ENCODE results near the gene PHLDB2. TPM values are rescaled to one million over a fixed set of nuclear protein-coding genes. Genes with fewer than 3 reads are reported as not detected.
A peak's percentile ranks its signal among the peaks of the same experiment; 100 is the strongest.

PHLDB2 gene
- total and polyA plus RNA-seq, 9 donors = 52.4 to 83.6 (median 63.8) TPM

GRCh38 chr3:111859974-111860859 is 1.2 kb downstream of the PHLDB2 start:
- Histone ChIP-seq H3K4me1 (ENCODE audit: control insufficient read depth, insufficient read depth, low read length) (peaks cover 18% of the 10 kb centered on the region), H3K9me3 (replicated peaks; ENCODE audit: control insufficient read depth, low read depth, low read length) (no peaks in the 10 kb centered on the region), H3K27ac (ENCODE audit: low read length) (peak overlapping the region; percentile 93), H3K27me3 (ENCODE audit: control insufficient read depth, insufficient read depth, low read length) (no peaks in the 10 kb centered on the region), H3K4me3 (ENCODE audit: low read length) (peak overlapping the region; percentile 68), H3K36me3 (ENCODE audit: control insufficient read depth, insufficient read depth, low read length) (no peaks in the 10 kb centered on the region)
- 0% methylated on average over 16 of the region's 35 CpGs for WGBS (ENCODE audit: insufficient coverage)
- DNase-seq = peak; percentile 95

- 40% methylated on average over 1 of the region's 7 CpGs for WGBS (ENCODE audit: insufficient coverage)
- peak overlapping the region; percentile 68 for H3K4me3 ChIP-seq (ENCODE audit: low read length)
- peak; percentile 64 for DNase-seq
- no peaks in the 10 kb centered on the region for H3K9me3 ChIP-seq (replicated peaks; ENCODE audit: control insufficient read depth, low read depth, low read length)
- peak overlapping the region; percentile 93 for H3K27ac ChIP-seq (ENCODE audit: low read length)
- H3K36me3 ChIP-seq (ENCODE audit: control insufficient read depth, insufficient read depth, low read length) = no peaks in the 10 kb centered on the region
- no peaks in the 10 kb centered on the region for H3K27me3 ChIP-seq (ENCODE audit: control insufficient read depth, insufficient read depth, low read length)
- peaks cover 18% of the 10 kb centered on the region for H3K4me1 ChIP-seq (ENCODE audit: control insufficient read depth, insufficient read depth, low read length)
Measured at GRCh38 chr3:111861391-111861790, 2.3 kb downstream of the PHLDB2 start.

GRCh38 chr3:111862415-111862814 is 3.4 kb downstream of the PHLDB2 start:
- Histone ChIP-seq H3K27me3 (ENCODE audit: control insufficient read depth, insufficient read depth, low read length) (no peaks in the 10 kb centered on the region), H3K4me1 (ENCODE audit: control insufficient read depth, insufficient read depth, low read length) (peaks cover 18% of the 10 kb centered on the region), H3K36me3 (ENCODE audit: control insufficient read depth, insufficient read depth, low read length) (no peaks in the 10 kb centered on the region), H3K4me3 (ENCODE audit: low read length) (no peak overlapping the region), H3K9me3 (replicated peaks; ENCODE audit: control insufficient read depth, low read depth, low read length) (no peaks in the 10 kb centered on the region), H3K27ac (ENCODE audit: low read length) (peak overlapping the region; percentile 93)
- DNase-seq = no peak
- WGBS (ENCODE audit: insufficient coverage) = no CpG with 5 or more reads among the region's 5 CpGs

- no peak for DNase-seq
- Histone ChIP-seq H3K9me3 (replicated peaks; ENCODE audit: control insufficient read depth, low read depth, low read length) (no peaks in the 10 kb centered on the region), H3K36me3 (ENCODE audit: control insufficient read depth, insufficient read depth, low read length) (no peaks in the 10 kb centered on the region), H3K4me3 (ENCODE audit: low read length) (no peak overlapping the region), H3K27ac (ENCODE audit: low read length) (no peak overlapping the region), H3K4me1 (ENCODE audit: control insufficient read depth, insufficient read depth, low read length) (peaks cover 18% of the 10 kb centered on the region), H3K27me3 (ENCODE audit: control insufficient read depth, insufficient read depth, low read length) (no peaks in the 10 kb centered on the region)
- 62% methylated on average over 3 of the region's 3 CpGs for WGBS (ENCODE audit: insufficient coverage)
Measured at GRCh38 chr3:111862974-111863373, 3.9 kb downstream of the PHLDB2 start.

- H3K36me3 ChIP-seq (ENCODE audit: control insufficient read depth, insufficient read depth, low read length) = no peaks in the 10 kb centered on the region
- H3K27me3 ChIP-seq (ENCODE audit: control insufficient read depth, insufficient read depth, low read length) = no peaks in the 10 kb centered on the region
- peak overlapping the region; percentile 70 for H3K27ac ChIP-seq (ENCODE audit: low read length)
- no peaks in the 10 kb centered on the region for H3K9me3 ChIP-seq (replicated peaks; ENCODE audit: control insufficient read depth, low read depth, low read length)
- H3K4me1 ChIP-seq (ENCODE audit: control insufficient read depth, insufficient read depth, low read length) = peaks cover 15% of the 10 kb centered on the region
- no CpG with 5 or more reads among the region's 2 CpGs for WGBS (ENCODE audit: insufficient coverage)
- DNase-seq = peak; percentile 53
- H3K4me3 ChIP-seq (ENCODE audit: low read length) = no peak overlapping the region
Measured at GRCh38 chr3:111863942-111864694, 5.1 kb downstream of the PHLDB2 start.

- H3K27ac ChIP-seq (ENCODE audit: low read length) = peak overlapping the region; percentile 70
- H3K4me3 ChIP-seq (ENCODE audit: low read length) = no peak overlapping the region
- WGBS (ENCODE audit: insufficient coverage) = 61% methylated on average over 3 of the region's 6 CpGs
Measured at GRCh38 chr3:111864821-111865656, 6.0 kb downstream of the PHLDB2 start.

GRCh38 chr3:111867889-111868426 is 8.9 kb downstream of the PHLDB2 start:
- Histone ChIP-seq H3K27ac (ENCODE audit: low read length) (no peak overlapping the region), H3K4me1 (ENCODE audit: control insufficient read depth, insufficient read depth, low read length) (peaks cover 4% of the 10 kb centered on the region), H3K36me3 (ENCODE audit: control insufficient read depth, insufficient read depth, low read length) (peaks cover 2% of the 10 kb centered on the region), H3K9me3 (replicated peaks; ENCODE audit: control insufficient read depth, low read depth, low read length) (no peaks in the 10 kb centered on the region), H3K27me3 (ENCODE audit: control insufficient read depth, insufficient read depth, low read length) (no peaks in the 10 kb centered on the region), H3K4me3 (ENCODE audit: low read length) (no peak overlapping the region)
- WGBS (ENCODE audit: insufficient coverage) = 98% methylated on average over 4 of the region's 7 CpGs
- no peak for DNase-seq

More at GRCh38 chr3:111864821-111865656, 6.0 kb downstream of the PHLDB2 start:
- H3K9me3 ChIP-seq (replicated peaks; ENCODE audit: control insufficient read depth, low read depth, low read length) = no peaks in the 10 kb centered on the region
- no peaks in the 10 kb centered on the region for H3K27me3 ChIP-seq (ENCODE audit: control insufficient read depth, insufficient read depth, low read length)
- peaks cover 2% of the 10 kb centered on the region for H3K36me3 ChIP-seq (ENCODE audit: control insufficient read depth, insufficient read depth, low read length)
- DNase-seq = peak; percentile 74
- peaks cover 15% of the 10 kb centered on the region for H3K4me1 ChIP-seq (ENCODE audit: control insufficient read depth, insufficient read depth, low read length)

- Histone ChIP-seq H3K9me3 (replicated peaks; ENCODE audit: control insufficient read depth, low read depth, low read length) (no peaks in the 10 kb centered on the region), H3K27me3 (ENCODE audit: control insufficient read depth, insufficient read depth, low read length) (no peaks in the 10 kb centered on the region), H3K36me3 (ENCODE audit: control insufficient read depth, insufficient read depth, low read length) (peaks cover 2% of the 10 kb centered on the region), H3K4me3 (ENCODE audit: low read length) (no peak overlapping the region), H3K4me1 (ENCODE audit: control insufficient read depth, insufficient read depth, low read length) (no peaks in the 10 kb centered on the region), H3K27ac (ENCODE audit: low read length) (no peak overlapping the region)
- no peak for DNase-seq
- no CpG with 5 or more reads among the region's 3 CpGs for WGBS (ENCODE audit: insufficient coverage)
Measured at GRCh38 chr3:111870620-111871019, 11.6 kb downstream of the PHLDB2 start.

GRCh38 chr3:111871809-111872623 is 13.0 kb downstream of the PHLDB2 start:
- no peaks in the 10 kb centered on the region for H3K4me1 ChIP-seq (ENCODE audit: control insufficient read depth, insufficient read depth, low read length)
- no peak overlapping the region for H3K27ac ChIP-seq (ENCODE audit: low read length)
- no peaks in the 10 kb centered on the region for H3K27me3 ChIP-seq (ENCODE audit: control insufficient read depth, insufficient read depth, low read length)
- peaks cover 2% of the 10 kb centered on the region for H3K36me3 ChIP-seq (ENCODE audit: control insufficient read depth, insufficient read depth, low read length)
- no peaks in the 10 kb centered on the region for H3K9me3 ChIP-seq (replicated peaks; ENCODE audit: control insufficient read depth, low read depth, low read length)
- no peak overlapping the region for H3K4me3 ChIP-seq (ENCODE audit: low read length)
- 61% methylated on average over 2 of the region's 6 CpGs for WGBS (ENCODE audit: insufficient coverage)
- no peak for DNase-seq

All from muscle of leg (tissue), 11 donors.